Fibroblast of skin of left quadriceps (primary cell): ENCODE measurements around the gene TAP1.

Source experiments
- DNase-seq, 2 experiments: peaks; one replicate each; pipeline ENCODE4 v3.0.0-alpha.2; 2013; ENCODE audit warnings: low read depth in 2 of 2

TAP1 gene

DNA sequence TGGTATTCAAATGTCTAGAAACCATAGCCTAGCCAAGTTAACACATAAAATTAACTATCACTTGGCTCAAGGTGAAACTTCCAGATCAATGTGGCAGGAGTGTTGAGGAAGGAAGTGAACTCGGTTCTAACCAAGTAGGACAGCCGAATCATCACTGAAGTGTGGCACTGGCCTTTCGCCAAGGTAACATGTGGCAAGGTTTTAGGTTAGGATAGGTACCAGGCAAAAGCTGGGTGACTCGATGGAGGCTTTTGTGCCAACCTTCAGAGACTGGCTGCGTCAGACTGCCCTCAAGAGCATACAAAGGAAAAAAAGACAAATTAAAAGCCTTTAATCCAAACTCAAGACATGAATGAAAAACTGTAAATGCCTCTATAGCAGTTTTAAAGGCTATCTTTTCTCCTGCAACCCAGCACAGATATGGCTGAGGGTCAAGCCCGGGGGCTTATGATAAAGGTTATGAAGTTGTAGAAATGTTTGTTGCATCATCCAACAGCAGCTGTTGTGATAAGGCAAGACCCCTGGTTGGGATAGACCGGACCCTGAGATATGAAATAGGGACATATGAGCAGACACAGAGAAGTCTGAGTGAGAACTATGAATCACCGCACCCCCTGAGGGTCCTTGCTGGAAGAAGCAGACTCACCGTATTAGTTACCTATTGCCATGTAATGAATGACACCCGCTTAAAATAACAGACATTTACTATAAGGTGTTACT, 12.4 kb upstream of the TAP1 start:
- no peak for DNase-seq

GRCh38 chr6:32862725-32863124, 9.2 kb upstream of the TAP1 start:
- no peak for DNase-seq

- no peak for DNase-seq
Measured at GRCh38 chr6:32860674-32861073, 7.2 kb upstream of the TAP1 start.

GRCh38 chr6:32858194-32858593, 4.7 kb upstream of the TAP1 start:
- DNase-seq: no peak

- no peak for DNase-seq
Measured at GRCh38 chr6:32857156-32857891, 3.8 kb upstream of the TAP1 start.

GRCh38 chr6:32855467-32856174, 2.1 kb upstream of the TAP1 start:
- DNase-seq: no peak

- no peak for DNase-seq
Measured at GRCh38 chr6:32854376-32855178, 1.1 kb upstream of the TAP1 start.

DNA sequence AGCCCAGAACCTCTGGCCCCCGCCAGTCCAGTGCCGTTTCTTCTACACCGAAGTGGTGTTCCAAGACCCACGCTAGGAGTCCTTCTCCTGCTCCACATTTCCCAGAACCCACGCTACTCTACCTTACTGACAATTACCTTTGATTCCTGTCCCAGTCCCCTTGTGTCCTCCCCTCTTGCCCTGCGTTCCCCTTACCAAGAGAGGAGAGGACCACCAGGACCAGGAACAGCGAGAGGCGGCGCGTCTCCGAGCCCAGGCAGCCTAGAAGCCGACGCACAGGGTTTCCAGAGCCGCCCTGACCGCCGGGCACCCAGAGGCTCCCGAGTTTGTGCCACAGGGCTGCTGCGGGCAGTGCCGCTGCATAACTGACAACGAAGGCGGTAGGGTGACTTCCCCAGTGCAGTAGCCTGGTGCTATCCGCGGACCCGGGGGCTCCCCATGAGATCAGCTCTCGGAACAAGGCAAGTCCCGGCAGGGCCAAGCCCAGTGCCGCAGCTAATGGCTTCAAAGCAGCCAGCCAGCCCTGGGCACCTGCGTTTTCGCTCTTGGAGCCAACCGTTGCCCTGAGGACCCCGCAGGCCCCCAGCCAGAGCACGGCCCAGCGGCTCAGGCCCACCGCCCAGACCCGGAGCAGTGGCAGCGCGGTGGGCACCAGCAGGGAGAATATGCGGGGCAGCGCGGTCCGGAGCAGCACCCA, 512 bp downstream of the TAP1 start:
- no peak for DNase-seq

DNA sequence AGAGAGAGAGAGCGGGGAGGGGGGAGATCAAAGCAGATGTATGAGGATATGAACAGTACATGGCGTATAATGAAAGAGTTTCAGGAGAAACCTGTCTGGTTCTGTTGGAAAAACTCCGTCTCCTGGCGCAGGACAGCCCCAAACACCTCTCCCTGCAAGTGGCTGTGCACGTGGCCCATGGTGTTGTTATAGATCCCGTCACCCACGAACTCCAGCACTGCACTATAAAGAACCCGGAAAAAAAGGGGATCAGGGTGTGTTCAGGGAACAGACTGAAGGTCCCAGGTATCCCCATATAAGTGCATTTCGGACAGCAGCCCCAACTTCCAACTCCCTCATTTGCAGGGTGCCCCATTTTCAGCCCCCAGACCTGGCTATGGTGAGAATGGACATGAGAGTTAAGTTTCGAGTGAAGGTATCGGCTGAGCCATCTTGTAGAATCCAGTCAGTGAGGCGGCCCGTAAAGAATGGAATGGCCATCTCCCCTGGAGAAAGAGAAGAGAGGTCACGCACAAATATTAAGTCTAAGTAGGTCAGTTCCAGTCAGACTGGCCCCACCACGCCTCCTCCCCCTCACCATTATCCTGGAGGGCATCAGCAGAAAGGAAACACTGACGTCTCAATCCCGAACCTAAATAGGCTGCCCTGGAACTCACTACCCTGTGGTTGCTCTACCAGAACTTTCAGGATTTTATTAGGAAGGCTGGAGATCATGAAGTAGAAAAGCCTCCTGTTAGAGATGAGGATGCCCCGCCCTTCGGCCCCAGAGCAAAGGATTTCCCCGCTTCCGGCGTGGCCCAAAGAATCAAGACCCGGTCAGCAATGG, 1.3 kb downstream of the TAP1 start:
- DNase-seq: no peak

GRCh38 chr6:32851025-32851424, 2.5 kb downstream of the TAP1 start:
- DNase-seq: no peak

DNA sequence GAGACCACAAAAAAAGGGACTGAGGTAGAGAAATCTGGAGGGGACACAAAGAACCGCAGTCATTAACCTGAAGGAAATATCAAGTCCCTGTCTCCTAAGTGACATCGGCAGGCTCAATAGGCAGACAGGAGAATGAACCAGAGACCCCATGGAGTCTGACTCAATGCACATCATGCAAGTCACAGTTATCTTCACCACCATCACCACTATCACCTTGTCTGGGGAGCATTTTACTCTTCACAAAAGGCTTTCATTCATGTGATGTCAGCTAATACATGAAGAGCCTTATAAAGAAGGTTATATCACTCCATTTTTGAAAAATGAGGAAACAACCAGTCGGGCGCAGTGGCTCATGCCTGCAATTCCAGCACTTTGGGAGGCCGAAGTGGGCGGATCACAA, 4.4 kb downstream of the TAP1 start:
- DNase-seq: no peak

- DNase-seq: no peak
Measured at GRCh38 chr6:32847795-32848194, 5.7 kb downstream of the TAP1 start.

GRCh38 chr6:32847004-32847403, 6.5 kb downstream of the TAP1 start:
- no peak for DNase-seq

- DNase-seq: no peak
Measured at GRCh38 chr6:32845384-32845884, 8.1 kb downstream of the TAP1 start.

- DNase-seq: no peak
Measured at GRCh38 chr6:32844839-32845383, 8.6 kb downstream of the TAP1 start.

DNA sequence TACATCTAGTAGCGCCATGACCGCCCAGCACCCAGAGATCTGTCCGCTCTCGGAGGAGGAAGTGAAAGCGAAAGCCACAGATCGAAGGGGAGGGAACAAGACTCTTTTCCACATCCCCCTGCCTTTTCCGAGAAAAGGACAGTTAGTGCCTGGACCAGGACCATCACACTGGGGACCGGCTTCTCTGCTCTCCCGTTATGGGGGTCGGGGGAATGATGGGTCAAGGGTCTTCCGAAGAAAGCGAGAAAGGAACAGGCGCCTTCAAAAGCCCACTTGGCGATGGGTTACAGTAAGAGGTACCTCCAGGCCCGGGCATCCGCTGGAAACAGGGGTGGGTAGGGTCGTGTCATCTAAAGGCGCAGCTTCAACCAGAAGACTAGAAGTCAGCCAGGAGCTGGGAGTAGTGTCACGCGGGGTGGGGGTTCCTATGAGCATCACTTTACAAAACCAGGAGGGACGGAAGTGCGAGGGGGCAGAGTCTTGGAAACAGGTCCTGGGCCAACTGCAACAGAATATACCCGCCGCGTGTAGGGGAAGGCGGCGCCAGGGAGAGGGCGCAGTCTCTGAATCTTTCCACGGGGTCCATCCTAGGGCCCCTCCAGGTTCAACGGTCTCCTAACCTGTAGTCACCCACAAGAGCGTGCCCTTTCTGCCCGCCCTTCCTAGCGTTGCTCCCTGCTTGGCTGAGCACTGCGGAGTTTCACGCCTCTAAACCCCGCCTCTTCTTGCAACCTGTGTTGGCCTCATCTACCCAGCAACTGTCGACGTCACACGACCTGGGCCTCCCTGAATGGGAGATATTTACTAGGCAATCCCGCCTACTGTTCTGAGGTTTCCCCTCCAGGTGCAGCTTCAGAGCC, 9.3 kb downstream of the TAP1 start, which contains the start of gene PSMB8:
Gene PSMB8, minus strand, starts transcription at position 69 of the 860 bp plus-strand sequence. Its CDS starts 51 bp downstream, at position 18.
- peak; percentile 73 to 74 for DNase-seq

- no peak for DNase-seq
Measured at GRCh38 chr6:32843331-32843978, 10.0 kb downstream of the TAP1 start.

DNA sequence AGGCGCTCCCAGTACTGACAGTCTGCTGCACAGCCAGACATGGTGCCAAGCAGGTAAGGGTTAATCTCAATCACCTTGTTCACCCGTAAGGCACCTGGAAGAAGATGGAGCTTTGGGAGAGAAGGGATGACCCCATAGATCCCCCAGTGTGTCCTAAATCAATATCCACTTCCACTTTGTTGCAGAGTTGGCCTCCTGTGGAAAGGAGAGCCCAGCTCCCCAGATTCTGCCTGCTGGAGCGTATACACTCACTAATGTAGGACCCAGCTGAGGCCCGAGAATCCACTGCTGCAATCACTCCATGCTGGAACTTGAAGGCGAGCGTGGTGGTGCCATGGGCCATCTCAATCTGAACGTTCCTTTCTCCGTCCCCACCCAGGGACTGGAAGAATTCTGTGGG, 10.8 kb downstream of the TAP1 start:
- no peak for DNase-seq
